ENCODE measurements around the gene ITGA6. TPM values are rescaled to one million over a fixed set of nuclear protein-coding genes. Genes with fewer than 3 reads are reported as not detected.
"Not testable (repeated sequence)": the region's sequence is repeated elsewhere in the genome, so short reads cannot be mapped to it uniquely, and the experiment has no call there.

The ITGA6 gene
- total RNA-seq, 2 experiments from 2014 or later = 46.7 to 47.2 TPM

GRCh38 chr2:172531309-172531708, 103.9 kb downstream of the ITGA6 start:
- no peaks in the 10 kb centered on the region for H3K27me3 Mint-ChIP-seq
- ChIA-PET POLR2A (no interaction called here), CTCF (interaction anchor here (1.3 kb wide), 1 partner anchor 16 kb away, joined by 3 read pairs; no protein-coding TSS in a partner anchor)
- H3K36me3 Mint-ChIP-seq (ENCODE audit: low read depth) = peaks cover 50% of the 10 kb centered on the region
- DNase-seq = no peak
- peaks cover 44% of the 10 kb centered on the region for H3K9me3 Mint-ChIP-seq
- H3K4me3 Mint-ChIP-seq = no peak overlapping the region
- no peak overlapping the region for H3K27ac Mint-ChIP-seq
- H3K4me1 Mint-ChIP-seq = no peaks in the 10 kb centered on the region

- Mint-ChIP-seq H3K9me3 (peaks cover 47% of the 10 kb centered on the region), H3K36me3 (ENCODE audit: low read depth) (peaks cover 55% of the 10 kb centered on the region)
- H3K27me3 Mint-ChIP-seq, H3K4me3 Mint-ChIP-seq, DNase-seq, H3K4me1 Mint-ChIP-seq, CTCF ChIA-PET, H3K27ac Mint-ChIP-seq: not testable (repeated sequence)
- POLR2A ChIA-PET = interaction anchor here (0.7 kb wide), 1 partner anchor 1473 kb away, joined by 3 read pairs; no protein-coding TSS in a partner anchor
Measured at GRCh38 chr2:172532461-172532860, 105.1 kb downstream of the ITGA6 start.

- Mint-ChIP-seq H3K4me3 (no peak overlapping the region), H3K4me1 (no peaks in the 10 kb centered on the region), H3K27ac (no peak overlapping the region), H3K9me3 (peaks cover 47% of the 10 kb centered on the region), H3K27me3 (no peaks in the 10 kb centered on the region), H3K36me3 (ENCODE audit: low read depth) (peaks cover 54% of the 10 kb centered on the region)
- DNase-seq = no peak
- ChIA-PET CTCF (no interaction called here), POLR2A (no interaction called here)
Measured at GRCh38 chr2:172533687-172534086, 106.3 kb downstream of the ITGA6 start.

- peaks cover 46% of the 10 kb centered on the region for H3K36me3 Mint-ChIP-seq (ENCODE audit: low read depth)
- POLR2A ChIA-PET = no interaction called here
- H3K27ac Mint-ChIP-seq = no peak overlapping the region
- no peaks in the 10 kb centered on the region for H3K27me3 Mint-ChIP-seq
- no peak for DNase-seq
- peaks cover 52% of the 10 kb centered on the region for H3K9me3 Mint-ChIP-seq
- CTCF ChIA-PET = no interaction called here
- H3K4me1 Mint-ChIP-seq = no peaks in the 10 kb centered on the region
- no peak overlapping the region for H3K4me3 Mint-ChIP-seq
Measured at GRCh38 chr2:172535119-172535518, 107.7 kb downstream of the ITGA6 start.

GRCh38 chr2:172537851-172538250, 110.5 kb downstream of the ITGA6 start:
- Mint-ChIP-seq H3K36me3 (ENCODE audit: low read depth) (peaks cover 36% of the 10 kb centered on the region), H3K9me3 (peaks cover 54% of the 10 kb centered on the region)
- H3K27me3 Mint-ChIP-seq, H3K27ac Mint-ChIP-seq, DNase-seq, POLR2A ChIA-PET, CTCF ChIA-PET, H3K4me3 Mint-ChIP-seq, H3K4me1 Mint-ChIP-seq: not testable (repeated sequence)

- CTCF ChIA-PET = no interaction called here
- Mint-ChIP-seq H3K27ac (no peak overlapping the region), H3K9me3 (peaks cover 57% of the 10 kb centered on the region), H3K4me3 (no peak overlapping the region), H3K27me3 (no peaks in the 10 kb centered on the region), H3K36me3 (ENCODE audit: low read depth) (peaks cover 38% of the 10 kb centered on the region), H3K4me1 (no peaks in the 10 kb centered on the region)
- POLR2A ChIA-PET = interaction anchor here (0.7 kb wide), 1 partner anchor 64 kb away, joined by 5 read pairs; no protein-coding TSS in a partner anchor
- DNase-seq = no peak
Measured at GRCh38 chr2:172539767-172540166, 112.4 kb downstream of the ITGA6 start.

- peaks cover 54% of the 10 kb centered on the region for H3K9me3 Mint-ChIP-seq
- DNase-seq = no peak
- no peak overlapping the region for H3K27ac Mint-ChIP-seq
- H3K4me1 Mint-ChIP-seq = no peaks in the 10 kb centered on the region
- CTCF ChIA-PET = no interaction called here
- H3K4me3 Mint-ChIP-seq = no peak overlapping the region
- H3K27me3 Mint-ChIP-seq = no peaks in the 10 kb centered on the region
- peaks cover 37% of the 10 kb centered on the region for H3K36me3 Mint-ChIP-seq (ENCODE audit: low read depth)
- POLR2A ChIA-PET = interaction anchor here (0.6 kb wide), 1 partner anchor 32 kb away, joined by 5 read pairs; no protein-coding TSS in a partner anchor
Measured at GRCh38 chr2:172540421-172540820, 113.0 kb downstream of the ITGA6 start.

GRCh38 chr2:172545408-172546075, 118.2 kb downstream of the ITGA6 start:
- H3K36me3 Mint-ChIP-seq (ENCODE audit: low read depth) = peaks cover 64% of the 10 kb centered on the region
- POLR2A ChIA-PET = no interaction called here

GRCh38 chr2:172549131-172549530, 121.7 kb downstream of the ITGA6 start:
- peaks cover 67% of the 10 kb centered on the region for H3K36me3 Mint-ChIP-seq (ENCODE audit: low read depth)
- ChIA-PET POLR2A (no interaction called here), CTCF (no interaction called here)
- no peak overlapping the region for H3K27ac Mint-ChIP-seq
- peaks cover 39% of the 10 kb centered on the region for H3K4me1 Mint-ChIP-seq
- no peak overlapping the region for H3K4me3 Mint-ChIP-seq
- no peak for DNase-seq
- peaks cover 23% of the 10 kb centered on the region for H3K27me3 Mint-ChIP-seq
- peaks cover 31% of the 10 kb centered on the region for H3K9me3 Mint-ChIP-seq

More at GRCh38 chr2:172545408-172546075, 118.2 kb downstream of the ITGA6 start:
- peaks cover 18% of the 10 kb centered on the region for H3K4me1 Mint-ChIP-seq
- no peak overlapping the region for H3K4me3 Mint-ChIP-seq
- H3K27me3 Mint-ChIP-seq = peaks cover 1% of the 10 kb centered on the region
- H3K27ac Mint-ChIP-seq = no peak overlapping the region
- DNase-seq = no peak
- H3K9me3 Mint-ChIP-seq = peaks cover 55% of the 10 kb centered on the region
- CTCF ChIA-PET = no interaction called here

GRCh38 chr2:172549802-172550201, 122.4 kb downstream of the ITGA6 start:
- Mint-ChIP-seq H3K4me1 (peaks cover 44% of the 10 kb centered on the region), H3K36me3 (ENCODE audit: low read depth) (peaks cover 68% of the 10 kb centered on the region), H3K4me3 (peak overlapping the region; percentile 20), H3K27me3 (peaks cover 27% of the 10 kb centered on the region), H3K9me3 (peaks cover 26% of the 10 kb centered on the region)
- CTCF ChIA-PET, POLR2A ChIA-PET, H3K27ac Mint-ChIP-seq: not testable (repeated sequence)
- peak; percentile 51 for DNase-seq

GRCh38 chr2:172550419-172550818, 123.0 kb downstream of the ITGA6 start:
- Mint-ChIP-seq H3K4me1 (peaks cover 48% of the 10 kb centered on the region), H3K27me3 (peaks cover 28% of the 10 kb centered on the region), H3K9me3 (peaks cover 23% of the 10 kb centered on the region), H3K36me3 (ENCODE audit: low read depth) (peaks cover 67% of the 10 kb centered on the region), H3K4me3 (peak overlapping the region; percentile 20), H3K27ac (no peak overlapping the region)
- no peak for DNase-seq
- ChIA-PET POLR2A (no interaction called here), CTCF (no interaction called here)

GRCh38 chr2:172551271-172551670, 123.9 kb downstream of the ITGA6 start:
- Mint-ChIP-seq H3K4me1 (peaks cover 48% of the 10 kb centered on the region), H3K9me3 (peaks cover 18% of the 10 kb centered on the region), H3K36me3 (ENCODE audit: low read depth) (peaks cover 62% of the 10 kb centered on the region), H3K27me3 (peaks cover 28% of the 10 kb centered on the region), H3K4me3 (no peak overlapping the region), H3K27ac (no peak overlapping the region)
- CTCF ChIA-PET = no interaction called here
- POLR2A ChIA-PET = no interaction called here
- no peak for DNase-seq

GRCh38 chr2:172552547-172553291, 125.3 kb downstream of the ITGA6 start:
- Mint-ChIP-seq H3K4me3 (no peak overlapping the region), H3K27me3 (peaks cover 28% of the 10 kb centered on the region), H3K9me3 (peaks cover 11% of the 10 kb centered on the region), H3K27ac (no peak overlapping the region), H3K4me1 (peaks cover 58% of the 10 kb centered on the region), H3K36me3 (ENCODE audit: low read depth) (peaks cover 51% of the 10 kb centered on the region)
- POLR2A ChIA-PET = no interaction called here
- DNase-seq = no peak
- CTCF ChIA-PET = interaction anchor here (1.0 to 1.2 kb wide), 3 partner anchors 10 to 470 kb away, joined by 3 read pairs; no protein-coding TSS in a partner anchor

Data from activated CD4-positive, alpha-beta T cell treated with anti-CD3 and anti-CD28 coated beads, Interleukin-2, amount 10 ng/mL, durations not matched to agents 7 days and 5 days (primary cell).